Esophagus squamous epithelium (tissue), 4 donors: Measurements from ENCODE around the gene ANKRD34A.
A peak's percentile ranks its signal among the peaks of the same experiment; 100 is the strongest.

Source experiments
- POLR2A ChIP-seq, 4 donors: fragments of 450-650 bp; IDR thresholded peaks; one replicate each; pipeline ENCODE4 v1.6.1; 2017; ENCODE audit warnings: antibody characterized with exemption in 4 of 4, mild to moderate bottlenecking in 4 of 4, moderate library complexity in 3 of 4
- TF ChIP-seq, protein P1 (sequence below), 6 experiments: fragments of 450-650 bp in 4 of 6; fragments of 200-600 bp in 2 of 6; sonication (generic) in 2 of 6; IDR thresholded peaks; one replicate each; pipeline ENCODE4 v1.5.1; 2016 to 2019; ENCODE audit warnings: antibody characterized with exemption in 6 of 6, mild to moderate bottlenecking in 4 of 6, moderate library complexity in 4 of 6

- TF ChIP-seq, protein P1, sequence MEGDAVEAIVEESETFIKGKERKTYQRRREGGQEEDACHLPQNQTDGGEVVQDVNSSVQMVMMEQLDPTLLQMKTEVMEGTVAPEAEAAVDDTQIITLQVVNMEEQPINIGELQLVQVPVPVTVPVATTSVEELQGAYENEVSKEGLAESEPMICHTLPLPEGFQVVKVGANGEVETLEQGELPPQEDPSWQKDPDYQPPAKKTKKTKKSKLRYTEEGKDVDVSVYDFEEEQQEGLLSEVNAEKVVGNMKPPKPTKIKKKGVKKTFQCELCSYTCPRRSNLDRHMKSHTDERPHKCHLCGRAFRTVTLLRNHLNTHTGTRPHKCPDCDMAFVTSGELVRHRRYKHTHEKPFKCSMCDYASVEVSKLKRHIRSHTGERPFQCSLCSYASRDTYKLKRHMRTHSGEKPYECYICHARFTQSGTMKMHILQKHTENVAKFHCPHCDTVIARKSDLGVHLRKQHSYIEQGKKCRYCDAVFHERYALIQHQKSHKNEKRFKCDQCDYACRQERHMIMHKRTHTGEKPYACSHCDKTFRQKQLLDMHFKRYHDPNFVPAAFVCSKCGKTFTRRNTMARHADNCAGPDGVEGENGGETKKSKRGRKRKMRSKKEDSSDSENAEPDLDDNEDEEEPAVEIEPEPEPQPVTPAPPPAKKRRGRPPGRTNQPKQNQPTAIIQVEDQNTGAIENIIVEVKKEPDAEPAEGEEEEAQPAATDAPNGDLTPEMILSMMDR (IDR thresholded peaks at IDR 0.05), result peak in 2 of 6 experiments; percentile 21 to 26
- TF ChIP-seq POLR2A (IDR thresholded peaks at IDR 0.05), result no peak
Measured at GRCh38 chr1:145997718-145998023, 33.3 kb upstream of the ANKRD34A start.
